ENCODE measurements around the gene C5orf63. TPM values are rescaled to one million over a fixed set of nuclear protein-coding genes. Genes with fewer than 3 reads are reported as not detected.
"Not testable (repeated sequence)": the region's sequence is repeated elsewhere in the genome, so short reads cannot be mapped to it uniquely, and the experiment has no call there.

C5orf63 gene
- 2.9 and 4.0 TPM in 2 replicates for total RNA-seq

GRCh38 chr5:127072861-127073846 is at the start of gene C5orf63:
Gene C5orf63, minus strand, starts transcription at chr5:127073502. Its CDS starts 14,507 bp downstream, at chr5:127058995.
- H3K4me3 ChIP-seq (ENCODE audit: low read depth, low read length): peak within 1 kb of the TSS; percentile 68
- TF ChIP-seq, protein P1, sequence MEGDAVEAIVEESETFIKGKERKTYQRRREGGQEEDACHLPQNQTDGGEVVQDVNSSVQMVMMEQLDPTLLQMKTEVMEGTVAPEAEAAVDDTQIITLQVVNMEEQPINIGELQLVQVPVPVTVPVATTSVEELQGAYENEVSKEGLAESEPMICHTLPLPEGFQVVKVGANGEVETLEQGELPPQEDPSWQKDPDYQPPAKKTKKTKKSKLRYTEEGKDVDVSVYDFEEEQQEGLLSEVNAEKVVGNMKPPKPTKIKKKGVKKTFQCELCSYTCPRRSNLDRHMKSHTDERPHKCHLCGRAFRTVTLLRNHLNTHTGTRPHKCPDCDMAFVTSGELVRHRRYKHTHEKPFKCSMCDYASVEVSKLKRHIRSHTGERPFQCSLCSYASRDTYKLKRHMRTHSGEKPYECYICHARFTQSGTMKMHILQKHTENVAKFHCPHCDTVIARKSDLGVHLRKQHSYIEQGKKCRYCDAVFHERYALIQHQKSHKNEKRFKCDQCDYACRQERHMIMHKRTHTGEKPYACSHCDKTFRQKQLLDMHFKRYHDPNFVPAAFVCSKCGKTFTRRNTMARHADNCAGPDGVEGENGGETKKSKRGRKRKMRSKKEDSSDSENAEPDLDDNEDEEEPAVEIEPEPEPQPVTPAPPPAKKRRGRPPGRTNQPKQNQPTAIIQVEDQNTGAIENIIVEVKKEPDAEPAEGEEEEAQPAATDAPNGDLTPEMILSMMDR (IDR thresholded peaks at IDR 0.05; ENCODE audit: insufficient read depth, low read length, poor library complexity, severe bottlenecking): no peak
- no peaks in the 10 kb centered on the region for H3K27me3 ChIP-seq (ENCODE audit: control insufficient read depth, insufficient read depth, low read length)
- DNase-seq (ENCODE audit: low read depth): no peak
- no peaks in the 10 kb centered on the region for H3K36me3 ChIP-seq (ENCODE audit: control insufficient read depth, insufficient read depth, low read length)

GRCh38 chr5:127112347-127112864 is 39.1 kb upstream of the C5orf63 start:
- H3K27me3 ChIP-seq (ENCODE audit: control insufficient read depth, insufficient read depth, low read length): no peaks in the 10 kb centered on the region
- TF ChIP-seq, protein P1 (IDR thresholded peaks at IDR 0.05; ENCODE audit: insufficient read depth, low read length, poor library complexity, severe bottlenecking): no peak
- no peak for DNase-seq (ENCODE audit: low read depth)
- no peaks in the 10 kb centered on the region for H3K36me3 ChIP-seq (ENCODE audit: control insufficient read depth, insufficient read depth, low read length)
- H3K4me3 ChIP-seq (ENCODE audit: low read depth, low read length): no peak overlapping the region

- no peak for DNase-seq (ENCODE audit: low read depth)
- H3K36me3 ChIP-seq (ENCODE audit: control insufficient read depth, insufficient read depth, low read length): no peaks in the 10 kb centered on the region
- TF ChIP-seq, protein P1 (IDR thresholded peaks at IDR 0.05; ENCODE audit: insufficient read depth, low read length, poor library complexity, severe bottlenecking): no peak
- H3K27me3 ChIP-seq (ENCODE audit: control insufficient read depth, insufficient read depth, low read length): no peaks in the 10 kb centered on the region
- no peak overlapping the region for H3K4me3 ChIP-seq (ENCODE audit: low read depth, low read length)
Measured at GRCh38 chr5:127111112-127111511, 37.8 kb upstream of the C5orf63 start.

DNA sequence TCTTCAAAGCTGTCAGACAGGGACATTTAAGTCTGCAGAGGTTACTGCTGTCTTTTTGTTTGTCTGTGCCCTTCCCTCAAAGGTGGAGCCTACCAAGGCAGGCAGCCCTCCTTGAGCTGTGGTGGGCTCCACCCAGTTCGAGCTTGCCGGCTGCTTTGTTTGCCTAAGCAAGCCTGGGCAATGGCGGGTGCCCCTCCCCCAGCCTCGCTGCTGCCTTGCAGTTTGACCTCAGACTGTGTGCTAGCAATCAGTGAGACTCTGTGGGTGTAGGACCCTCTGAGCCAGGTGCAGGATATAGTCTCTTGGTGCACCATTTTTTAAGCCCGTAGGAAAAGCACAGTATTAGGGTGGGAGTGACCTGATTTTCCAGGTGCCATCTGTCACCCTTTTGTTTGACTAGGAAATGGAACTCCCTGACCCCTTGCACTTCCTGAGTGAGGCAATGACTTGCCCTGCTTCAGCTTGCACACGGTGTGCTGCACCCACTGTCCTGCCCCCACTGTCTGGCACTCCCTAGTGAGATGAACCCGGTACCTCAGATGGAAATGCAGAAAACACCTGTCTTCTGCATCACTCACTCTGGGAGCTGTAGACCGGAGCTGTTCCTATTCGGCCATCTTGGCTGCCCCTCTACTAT is 35.4 kb upstream of the C5orf63 start:
- H3K4me3 ChIP-seq (ENCODE audit: low read depth, low read length); DNase-seq (ENCODE audit: low read depth); H3K27me3 ChIP-seq (ENCODE audit: control insufficient read depth, insufficient read depth, low read length); H3K36me3 ChIP-seq (ENCODE audit: control insufficient read depth, insufficient read depth, low read length): not testable (repeated sequence)

- DNase-seq (ENCODE audit: low read depth): no peak
- H3K4me3 ChIP-seq (ENCODE audit: low read depth, low read length): no peak overlapping the region
- H3K36me3 ChIP-seq (ENCODE audit: control insufficient read depth, insufficient read depth, low read length): no peaks in the 10 kb centered on the region
- H3K27me3 ChIP-seq (ENCODE audit: control insufficient read depth, insufficient read depth, low read length): no peaks in the 10 kb centered on the region
- TF ChIP-seq, protein P1 (IDR thresholded peaks at IDR 0.05; ENCODE audit: insufficient read depth, low read length, poor library complexity, severe bottlenecking): no peak
Measured at GRCh38 chr5:127101935-127102334, 28.6 kb upstream of the C5orf63 start.

- Histone ChIP-seq H3K36me3 (ENCODE audit: control insufficient read depth, insufficient read depth, low read length) (no peaks in the 10 kb centered on the region), H3K4me3 (ENCODE audit: low read depth, low read length) (no peak overlapping the region), H3K27me3 (ENCODE audit: control insufficient read depth, insufficient read depth, low read length) (no peaks in the 10 kb centered on the region)
- TF ChIP-seq, protein P1 (IDR thresholded peaks at IDR 0.05; ENCODE audit: insufficient read depth, low read length, poor library complexity, severe bottlenecking): no peak
- no peak for DNase-seq (ENCODE audit: low read depth)
Measured at GRCh38 chr5:127101533-127101932, 28.2 kb upstream of the C5orf63 start.
